Measurements from ENCODE around the gene GABPB2.
"Not testable (repeated sequence)": the region's sequence is repeated elsewhere in the genome, so short reads cannot be mapped to it uniquely, and the experiment has no call there.

GABPB2 gene

DNA sequence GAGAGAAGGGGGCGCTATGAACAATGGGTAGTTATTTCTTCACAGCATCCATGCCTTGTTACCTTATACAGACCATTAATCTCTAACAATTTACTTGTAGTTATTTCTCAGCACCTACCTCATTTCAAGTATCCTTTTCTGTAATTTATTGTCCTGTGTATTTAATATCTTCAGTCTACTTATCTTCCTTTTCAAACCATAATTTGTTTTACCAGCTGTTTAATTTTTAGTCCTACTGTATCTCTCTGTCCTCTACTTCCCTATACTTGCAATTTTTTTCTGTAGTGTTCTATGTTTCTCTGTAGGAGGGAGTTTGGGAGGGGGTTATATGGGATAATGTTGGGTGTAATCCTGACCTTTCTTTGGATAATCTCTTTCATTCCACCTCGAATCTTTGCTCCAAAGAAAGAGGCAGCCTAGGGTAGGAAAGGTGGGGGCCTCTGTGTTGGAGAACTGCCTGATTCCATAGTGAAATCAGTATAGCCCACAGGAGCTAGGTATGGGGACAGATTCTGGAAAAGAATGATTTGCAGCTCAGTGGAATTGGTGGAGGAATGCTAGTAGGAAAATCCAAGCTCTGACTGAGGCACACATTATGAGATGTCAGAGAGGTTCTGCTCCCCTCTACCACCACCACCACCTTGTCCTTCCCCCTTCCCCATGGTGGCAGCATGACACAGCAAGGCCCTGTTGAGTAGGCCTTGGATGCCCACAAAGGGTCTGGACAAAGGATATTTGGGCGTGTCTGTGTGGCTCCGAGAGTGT lies 9.7 kb upstream of the GABPB2 start:
- no peak for FAIRE-seq

GRCh38 chr1:151061704-151062103 lies 8.9 kb upstream of the GABPB2 start:
- no peak for FAIRE-seq

DNA sequence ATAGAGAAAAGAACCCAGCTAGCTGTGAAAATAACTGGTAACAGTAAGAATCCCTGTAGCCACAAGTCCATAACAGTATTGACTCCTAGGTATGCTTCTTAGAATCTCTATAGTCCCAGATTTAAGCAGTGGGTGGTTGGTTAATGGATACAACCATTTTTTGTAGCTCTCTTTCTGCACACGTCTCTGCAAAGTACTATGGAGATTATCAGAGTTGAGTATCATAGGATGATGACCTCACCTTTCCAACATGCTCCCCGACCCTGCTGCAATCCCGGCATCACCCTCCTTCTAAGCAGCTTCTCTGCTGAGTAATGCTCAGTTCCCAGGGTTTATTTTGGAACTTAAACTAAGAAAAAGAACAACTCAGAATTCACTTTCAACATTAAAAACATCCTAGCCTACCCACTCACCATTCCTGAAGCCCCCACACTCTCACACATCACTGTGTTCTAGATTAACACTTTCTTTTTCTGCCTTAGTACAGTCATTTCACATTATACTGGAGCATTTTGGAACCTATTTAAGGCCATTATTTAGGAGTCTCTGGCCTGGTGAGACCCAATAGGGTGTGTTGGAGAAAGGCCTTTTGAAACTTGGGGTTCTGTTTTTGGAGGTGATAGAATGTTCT lies 7.7 kb upstream of the GABPB2 start:
- no peak for FAIRE-seq

- no peak for FAIRE-seq
Observed at GRCh38 chr1:151065089-151065645, 5.4 kb upstream of the GABPB2 start.

- no peak for FAIRE-seq
Observed at GRCh38 chr1:151067185-151067584, 3.4 kb upstream of the GABPB2 start.

GRCh38 chr1:151069103-151069486 lies 1.5 kb upstream of the GABPB2 start:
- no peak for FAIRE-seq

- no peak for FAIRE-seq
Observed at GRCh38 chr1:151072224-151072623, 1.7 kb downstream of the GABPB2 start.

GRCh38 chr1:151085953-151086559 lies 15.5 kb downstream of the GABPB2 start:
- no peak for FAIRE-seq

- not testable (repeated sequence) for FAIRE-seq
Observed at GRCh38 chr1:151097426-151097825, 26.9 kb downstream of the GABPB2 start.

DNA sequence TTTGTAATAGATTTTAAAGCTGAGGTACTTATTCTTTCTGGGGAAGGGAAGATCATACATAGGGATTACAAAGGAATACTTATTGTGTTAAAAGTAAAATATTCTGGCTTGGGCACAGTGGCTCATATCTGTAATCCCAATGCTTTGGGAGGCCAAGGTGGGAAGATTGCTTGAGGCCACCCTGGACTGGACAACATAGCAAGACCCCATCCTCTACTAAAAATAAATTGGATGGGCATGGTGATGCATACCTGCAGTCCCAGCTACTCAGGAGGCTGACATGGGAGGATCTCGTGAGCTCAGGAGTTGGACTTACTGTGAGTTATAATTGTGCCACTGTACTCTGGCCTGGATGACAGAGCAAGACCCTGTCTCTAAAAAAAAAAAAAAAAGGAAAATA lies 27.6 kb downstream of the GABPB2 start:
- no peak for FAIRE-seq

DNA sequence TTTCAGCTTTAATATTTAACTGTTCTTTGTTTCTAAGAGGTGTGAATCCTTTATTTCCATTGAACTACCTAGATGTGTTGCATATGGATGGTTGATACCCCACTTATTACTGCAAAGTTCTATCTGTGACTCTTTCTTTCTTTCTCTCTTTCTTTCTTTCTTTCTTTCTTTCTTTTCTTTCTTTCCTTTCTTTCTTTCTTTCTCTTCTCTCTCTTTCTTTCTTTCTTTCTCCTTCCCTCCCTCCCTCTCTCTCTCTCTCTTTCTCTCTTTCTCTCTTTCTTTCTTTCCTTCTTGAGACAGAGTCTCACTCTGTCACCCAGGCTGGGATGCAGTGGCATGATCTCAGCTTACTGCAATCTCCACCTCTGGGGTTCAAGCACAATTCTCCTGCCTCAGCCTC lies 34.1 kb downstream of the GABPB2 start:
- no peak for FAIRE-seq

GRCh38 chr1:151106894-151107293 lies 36.3 kb downstream of the GABPB2 start:
- no peak for FAIRE-seq

GRCh38 chr1:151108331-151108730 lies 37.8 kb downstream of the GABPB2 start:
- no peak for FAIRE-seq

- FAIRE-seq: no peak
Observed at GRCh38 chr1:151113877-151114276, 43.3 kb downstream of the GABPB2 start.

DNA sequence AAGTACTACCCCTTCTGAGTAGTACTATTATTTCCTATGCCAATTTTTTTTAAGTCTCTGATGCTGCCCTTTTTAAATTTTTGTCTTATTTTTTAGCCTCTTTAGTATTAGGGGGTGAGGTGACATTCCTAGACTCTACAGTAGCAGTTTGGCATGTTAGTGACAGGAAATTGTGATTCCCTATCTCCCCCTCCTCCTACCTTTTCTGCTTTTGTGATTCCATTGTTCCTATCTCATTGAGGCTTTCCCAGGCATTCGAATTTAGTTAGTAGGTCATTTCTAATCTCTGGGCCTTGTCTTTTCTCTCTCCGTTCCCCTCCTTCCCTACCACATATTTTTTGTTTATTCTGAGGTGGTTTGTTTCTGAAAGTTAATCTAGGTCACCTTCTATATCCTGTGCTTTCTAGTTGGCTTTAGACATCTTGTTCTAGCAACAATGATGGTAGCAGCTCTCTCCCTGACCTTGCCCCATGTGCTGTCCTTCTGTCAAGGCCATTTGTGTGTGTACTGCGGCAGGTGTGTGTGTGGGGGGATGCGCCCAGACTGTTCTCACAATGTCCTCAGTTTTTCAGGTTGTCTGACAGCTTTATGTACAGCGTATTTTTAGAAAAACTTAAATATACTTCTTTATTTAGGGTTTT lies 54.3 kb downstream of the GABPB2 start:
- no peak for FAIRE-seq

GRCh38 chr1:151128800-151129199 lies 58.2 kb downstream of the GABPB2 start:
- FAIRE-seq: no peak

GRCh38 chr1:151130987-151131586 lies 60.5 kb downstream of the GABPB2 start:
- FAIRE-seq: no peak

DNA sequence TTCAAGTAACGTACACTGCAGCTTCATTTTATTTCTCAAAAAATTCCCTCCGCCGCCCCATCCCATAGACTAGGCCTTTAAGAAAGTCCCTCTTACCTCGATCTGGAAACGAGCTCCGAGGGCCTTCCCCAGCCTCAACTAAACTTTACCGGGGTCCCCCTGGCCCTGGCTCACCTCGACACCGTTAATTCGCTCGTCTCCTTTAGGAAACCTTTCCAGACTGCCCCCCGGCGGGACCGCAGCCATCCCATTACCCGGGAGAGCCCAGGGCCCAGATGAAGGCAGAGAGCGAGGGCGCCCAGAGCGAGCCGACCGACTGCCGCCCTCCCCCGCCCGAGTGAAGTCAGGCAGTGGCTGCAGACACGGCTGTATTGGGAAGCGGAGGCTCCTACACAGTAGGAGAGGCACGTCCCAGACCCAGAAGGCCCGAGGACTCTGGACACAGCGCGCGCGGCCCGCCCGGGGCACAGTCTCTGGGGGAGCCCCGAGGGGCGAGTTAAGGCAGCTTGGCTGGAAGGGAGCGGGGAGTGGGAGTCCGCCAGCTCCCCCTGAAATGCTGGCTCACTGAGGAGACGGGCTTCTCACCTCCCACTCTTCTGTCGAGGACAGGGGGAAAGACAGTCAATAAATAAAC lies 61.3 kb downstream of the GABPB2 start:
- FAIRE-seq: no peak

- FAIRE-seq: no peak
Observed at GRCh38 chr1:151132335-151133017, 61.9 kb downstream of the GABPB2 start.

- no peak for FAIRE-seq
Observed at GRCh38 chr1:151133018-151133806, 62.7 kb downstream of the GABPB2 start.

DNA sequence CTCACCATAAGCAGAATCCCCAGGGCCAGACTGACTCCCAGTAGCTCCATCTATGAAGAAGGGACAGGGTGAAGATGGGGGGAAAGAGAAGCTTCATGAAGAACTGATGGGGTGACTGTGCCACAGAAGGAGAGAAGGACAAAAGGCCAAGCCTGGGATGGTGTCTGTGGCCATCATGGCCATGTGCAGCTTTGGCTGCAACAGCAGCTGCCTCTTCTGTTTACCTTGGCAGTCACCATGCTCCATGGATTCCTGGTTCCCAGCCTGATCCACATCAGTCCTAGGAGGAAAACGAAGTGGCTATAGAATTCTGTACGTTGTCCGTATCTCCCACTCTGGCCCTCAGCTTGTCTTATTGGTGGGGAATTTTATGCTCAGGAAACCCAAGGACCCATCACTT lies 63.8 kb downstream of the GABPB2 start:
- no peak for FAIRE-seq
